Osteoblast (primary cell): ENCODE results near the gene MUS81. TPM values are rescaled to one million over a fixed set of nuclear protein-coding genes. Genes with fewer than 3 reads are reported as not detected.

Experiments used
- DNase-seq: peaks from one replicate; pipeline ENCODE4 v3.0.0; 2011; ENCODE audit warnings: low spot score, mixed read lengths; ENCODE audit not compliant: insufficient read length; ENCODE audit errors: missing footprints
- H2AFZ ChIP-seq: 2 replicates; pipeline ENCODE4 v1.6.0; 2011; ENCODE audit warnings: mild to moderate bottlenecking, low read length
- H3K27ac ChIP-seq: 2 replicates; pipeline ENCODE4 v1.5.1; 2011; ENCODE audit warnings: mild to moderate bottlenecking, low read depth, low read length, moderate library complexity
- H3K27me3 ChIP-seq: 2 replicates; pipeline ENCODE4 v1.6.0; 2012; ENCODE audit warnings: mild to moderate bottlenecking, control low read depth, inconsistent platforms, low read length, moderate library complexity; ENCODE audit not compliant: insufficient read depth
- H3K36me3 ChIP-seq: 2 replicates; pipeline ENCODE4 v1.5.1; 2011; ENCODE audit warnings: mild to moderate bottlenecking, low read length, control low read depth, moderate library complexity; ENCODE audit not compliant: insufficient read depth
- H3K4me1 ChIP-seq: 2 replicates; pipeline ENCODE4 v1.5.1; 2011; ENCODE audit warnings: mild to moderate bottlenecking, low read length, control low read depth, moderate library complexity; ENCODE audit not compliant: insufficient read depth
- H3K4me2 ChIP-seq: 2 replicates; pipeline ENCODE4 v1.6.0; 2011; ENCODE audit warnings: mild to moderate bottlenecking, low read length; ENCODE audit not compliant: insufficient read depth
- H3K4me3 ChIP-seq: fragments of 200-600 bp; sonication (generic); 3 replicates; pipeline ENCODE4 v1.5.1; 2012; ENCODE audit warnings: mild to moderate bottlenecking, low read length, inconsistent platforms; ENCODE audit not compliant: insufficient read depth
- H3K79me2 ChIP-seq: 2 replicates; pipeline ENCODE4 v1.6.0; 2012; ENCODE audit warnings: mild to moderate bottlenecking, low read length, control low read depth, inconsistent platforms; ENCODE audit not compliant: insufficient read depth
- H3K9me3 ChIP-seq: 2 replicates; pipeline ENCODE4 v1.5.1; 2011; ENCODE audit warnings: low read depth, low read length, control low read depth
- H4K20me1 ChIP-seq: 2 replicates; pipeline ENCODE4 v1.6.0; 2012; ENCODE audit warnings: mild to moderate bottlenecking, low read length, control low read depth; ENCODE audit not compliant: insufficient read depth
- total RNA-seq: library from RNA; depleted of rRNA; stranded (reverse); fragments of >200 nt; gene quantifications from 2 replicates; pipeline ENCODE4 v1.2.3, GENCODE V29; 2012
- TF ChIP-seq, protein P1 (sequence below): IDR thresholded peaks from 2 replicates; pipeline ENCODE4 v1.5.1; 2011; ENCODE audit warnings: mild to moderate bottlenecking, low read depth, low read length, moderate library complexity; ENCODE audit errors: extremely low read depth

The MUS81 gene
- total RNA-seq, 1 donor, result 53.6 TPM

DNA sequence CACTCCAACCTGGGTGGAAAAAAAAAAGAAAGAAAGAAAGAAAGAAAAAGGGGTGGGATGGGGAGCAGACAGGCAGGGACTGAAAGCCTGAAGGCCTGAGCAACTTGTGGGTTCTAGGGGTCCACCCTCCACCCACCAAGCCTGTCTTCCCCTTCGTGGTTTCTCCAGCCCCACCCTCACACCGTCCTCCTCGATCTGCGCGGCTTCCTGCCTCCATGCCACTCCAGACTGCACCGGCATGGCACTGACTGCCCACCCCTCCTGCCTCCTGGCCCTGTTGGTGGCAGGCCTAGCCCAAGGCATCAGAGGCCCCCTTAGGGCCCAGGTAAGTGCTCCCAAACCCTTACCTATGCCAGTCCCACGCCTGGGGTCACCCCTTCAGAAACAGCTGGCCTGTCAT is 19.4 kb downstream of the MUS81 start, which contains the start of gene CTSW:
Gene CTSW (plus strand): TSS at position 221 of the 400 bp plus-strand sequence. CDS start 18 bp downstream, at position 239.
- peaks cover 12% of the 10 kb centered on the region for H4K20me1 ChIP-seq
- H3K79me2 ChIP-seq, result peaks cover 10% of the 10 kb centered on the region
- no peak within 1 kb of the TSS for H2AFZ ChIP-seq

DNA sequence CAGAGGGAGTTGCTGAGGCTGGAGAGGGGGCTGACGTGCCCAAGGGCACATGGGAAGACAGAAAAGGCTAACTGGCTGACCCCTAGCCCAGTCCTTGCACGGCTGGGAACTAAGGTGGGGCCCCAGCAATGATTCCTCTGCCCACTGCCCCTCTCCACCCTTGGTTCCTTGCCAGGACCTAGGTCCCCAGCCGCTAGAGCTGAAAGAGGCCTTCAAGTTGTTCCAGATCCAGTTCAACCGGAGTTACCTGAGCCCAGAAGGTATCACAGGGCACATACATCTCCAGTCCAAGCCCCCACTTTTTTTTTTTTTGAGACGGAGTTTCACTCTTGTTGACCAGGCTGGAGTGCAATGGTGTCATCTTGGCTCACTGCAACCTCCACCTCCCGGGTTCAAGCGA is 19.8 kb downstream of the MUS81 start:
- TF ChIP-seq, protein P1, sequence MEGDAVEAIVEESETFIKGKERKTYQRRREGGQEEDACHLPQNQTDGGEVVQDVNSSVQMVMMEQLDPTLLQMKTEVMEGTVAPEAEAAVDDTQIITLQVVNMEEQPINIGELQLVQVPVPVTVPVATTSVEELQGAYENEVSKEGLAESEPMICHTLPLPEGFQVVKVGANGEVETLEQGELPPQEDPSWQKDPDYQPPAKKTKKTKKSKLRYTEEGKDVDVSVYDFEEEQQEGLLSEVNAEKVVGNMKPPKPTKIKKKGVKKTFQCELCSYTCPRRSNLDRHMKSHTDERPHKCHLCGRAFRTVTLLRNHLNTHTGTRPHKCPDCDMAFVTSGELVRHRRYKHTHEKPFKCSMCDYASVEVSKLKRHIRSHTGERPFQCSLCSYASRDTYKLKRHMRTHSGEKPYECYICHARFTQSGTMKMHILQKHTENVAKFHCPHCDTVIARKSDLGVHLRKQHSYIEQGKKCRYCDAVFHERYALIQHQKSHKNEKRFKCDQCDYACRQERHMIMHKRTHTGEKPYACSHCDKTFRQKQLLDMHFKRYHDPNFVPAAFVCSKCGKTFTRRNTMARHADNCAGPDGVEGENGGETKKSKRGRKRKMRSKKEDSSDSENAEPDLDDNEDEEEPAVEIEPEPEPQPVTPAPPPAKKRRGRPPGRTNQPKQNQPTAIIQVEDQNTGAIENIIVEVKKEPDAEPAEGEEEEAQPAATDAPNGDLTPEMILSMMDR, result no peak
- H3K79me2 ChIP-seq, result peaks cover 14% of the 10 kb centered on the region
- DNase-seq, result no peak
- no peak overlapping the region for H2AFZ ChIP-seq
- peaks cover 3% of the 10 kb centered on the region for H3K4me1 ChIP-seq
- no peaks in the 10 kb centered on the region for H3K27me3 ChIP-seq
- H3K4me2 ChIP-seq, result no peak overlapping the region
- H3K9me3 ChIP-seq, result no peaks in the 10 kb centered on the region
- no peak overlapping the region for H3K27ac ChIP-seq
- peaks cover 16% of the 10 kb centered on the region for H4K20me1 ChIP-seq
- no peak overlapping the region for H3K4me3 ChIP-seq
- H3K36me3 ChIP-seq, result peaks cover 30% of the 10 kb centered on the region

More for the DNA sequence above, 19.4 kb downstream of the MUS81 start, which contains the start of gene CTSW:
- Histone ChIP-seq H3K4me1 (peaks cover 3% of the 10 kb centered on the region), H3K27ac (no peak within 1 kb of the TSS), H3K4me3 (no peak within 1 kb of the TSS), H3K36me3 (peaks cover 26% of the 10 kb centered on the region), H3K4me2 (no peak within 1 kb of the TSS), H3K9me3 (no peaks in the 10 kb centered on the region), H3K27me3 (no peaks in the 10 kb centered on the region)
- peak; percentile 42 for DNase-seq
- TF ChIP-seq, protein P1, result no peak

DNA sequence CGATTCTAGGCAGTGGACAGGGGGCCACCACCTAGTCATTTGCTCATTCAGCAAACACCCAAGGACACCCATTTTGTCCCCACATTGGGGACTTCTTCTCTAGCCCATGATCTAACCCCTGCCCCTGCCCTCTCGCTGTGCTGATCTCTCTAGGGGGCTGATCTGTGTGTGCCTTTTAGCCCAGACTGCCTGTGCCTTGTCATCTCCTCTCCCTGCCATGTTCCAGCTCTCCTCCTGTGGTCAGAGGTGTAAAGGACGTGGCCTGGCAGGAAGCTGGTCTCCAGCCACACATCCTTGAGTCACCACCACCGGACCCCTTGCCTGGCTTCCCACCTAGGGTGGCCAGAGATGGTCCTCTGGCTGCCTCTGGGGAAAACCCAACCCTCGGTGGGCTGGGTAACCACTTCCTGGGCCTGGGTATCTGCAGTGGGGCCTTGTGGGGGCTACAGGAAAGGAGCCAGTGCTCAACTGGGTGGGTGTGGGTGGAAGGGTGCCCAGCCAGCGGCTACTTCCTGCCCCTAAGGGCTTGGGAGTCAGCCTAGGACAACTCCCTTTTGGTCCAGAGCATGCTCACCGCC is 20.7 kb downstream of the MUS81 start:
- no peak overlapping the region for H3K27ac ChIP-seq
- DNase-seq, result peak; percentile 80
- no peak overlapping the region for H2AFZ ChIP-seq
- peaks cover 3% of the 10 kb centered on the region for H3K4me1 ChIP-seq
- H3K9me3 ChIP-seq, result no peaks in the 10 kb centered on the region
- no peak overlapping the region for H3K4me2 ChIP-seq
- peaks cover 22% of the 10 kb centered on the region for H3K79me2 ChIP-seq
- TF ChIP-seq, protein P1, result no peak
- H4K20me1 ChIP-seq, result peaks cover 21% of the 10 kb centered on the region
- H3K36me3 ChIP-seq, result peaks cover 37% of the 10 kb centered on the region
- H3K4me3 ChIP-seq, result no peak overlapping the region
- H3K27me3 ChIP-seq, result no peaks in the 10 kb centered on the region

DNA sequence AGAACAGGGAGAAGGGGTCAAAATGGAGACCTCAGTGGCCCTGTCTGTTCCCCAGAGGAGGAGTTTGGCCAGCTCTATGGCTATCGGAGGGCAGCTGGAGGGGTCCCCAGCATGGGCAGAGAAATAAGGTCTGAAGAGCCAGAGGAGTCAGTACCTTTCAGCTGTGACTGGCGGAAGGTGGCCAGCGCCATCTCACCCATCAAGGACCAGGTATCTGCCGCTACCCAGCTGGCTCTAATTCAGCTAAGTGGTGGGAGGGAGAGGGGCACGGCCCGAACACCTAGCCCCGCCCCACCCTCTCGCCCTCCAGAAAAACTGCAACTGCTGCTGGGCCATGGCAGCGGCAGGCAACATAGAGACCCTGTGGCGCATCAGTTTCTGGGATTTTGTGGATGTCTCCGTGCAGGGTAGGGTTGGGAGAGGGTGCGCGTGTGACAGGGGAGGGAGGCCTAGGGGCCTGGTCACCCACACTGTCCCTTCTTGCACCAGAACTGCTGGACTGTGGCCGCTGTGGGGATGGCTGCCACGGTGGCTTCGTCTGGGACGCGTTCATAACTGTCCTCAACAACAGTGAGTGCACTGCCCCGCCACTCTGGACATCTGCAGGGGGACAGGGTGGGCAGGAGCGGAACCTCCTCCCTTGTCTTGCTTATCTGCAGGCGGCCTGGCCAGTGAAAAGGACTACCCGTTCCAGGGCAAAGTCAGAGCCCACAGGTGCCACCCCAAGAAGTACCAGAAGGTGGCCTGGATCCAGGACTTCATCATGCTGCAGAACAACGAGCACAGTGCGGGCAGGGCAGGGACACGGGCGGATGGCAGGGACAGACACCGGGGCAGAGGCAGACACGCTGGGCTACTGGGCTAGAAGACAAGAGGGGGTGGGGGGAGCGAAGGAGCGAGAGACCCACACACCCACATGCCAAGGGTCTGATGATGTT is 22.2 kb downstream of the MUS81 start:
- DNase-seq, result peak; percentile 73
- H3K79me2 ChIP-seq, result peaks cover 37% of the 10 kb centered on the region
- H3K36me3 ChIP-seq, result peaks cover 47% of the 10 kb centered on the region
- no peaks in the 10 kb centered on the region for H3K9me3 ChIP-seq
- H3K4me1 ChIP-seq, result peaks cover 10% of the 10 kb centered on the region
- TF ChIP-seq, protein P1, result no peak
- no peak overlapping the region for H3K4me3 ChIP-seq
- no peak overlapping the region for H2AFZ ChIP-seq
- no peak overlapping the region for H3K27ac ChIP-seq
- peaks cover 21% of the 10 kb centered on the region for H4K20me1 ChIP-seq
- H3K4me2 ChIP-seq, result no peak overlapping the region
- H3K27me3 ChIP-seq, result no peaks in the 10 kb centered on the region
